GM21786 (cell line): ENCODE results near the gene CCDC171.
"Not testable (repeated sequence)": the region's sequence is repeated elsewhere in the genome, so short reads cannot be mapped to it uniquely, and the experiment has no call there.

ENCODE experiments used
- ATAC-seq: cut with Tn5 transposase; IDR thresholded peaks from one replicate; pipeline ENCODE4 v1.9.1; 2021; ENCODE audit not compliant: unreplicated experiment

CCDC171 gene

GRCh38 chr9:15552636-15553527, at the start of gene CCDC171:
Gene CCDC171 (plus strand): TSS chr9:15553043. CDS start chr9:15564089, 11,046 bp downstream.
- peak; percentile 77 for ATAC-seq

GRCh38 chr9:15505921-15506320, 46.9 kb upstream of the CCDC171 start:
- no peak for ATAC-seq

GRCh38 chr9:15509931-15510788, 42.7 kb upstream of the CCDC171 start:
- ATAC-seq, result peak; percentile 25

GRCh38 chr9:15510789-15511575, 41.9 kb upstream of the CCDC171 start, which contains the start of gene PSIP1:
Gene PSIP1 (minus strand): TSS chr9:15510970. CDS start chr9:15510188, 782 bp downstream.
- ATAC-seq, result peak; percentile 74

GRCh38 chr9:15512204-15512603, 40.6 kb upstream of the CCDC171 start:
- no peak for ATAC-seq

GRCh38 chr9:15512889-15513288, 40.0 kb upstream of the CCDC171 start:
- no peak for ATAC-seq

- no peak for ATAC-seq
Measured at GRCh38 chr9:15513335-15513734, 39.5 kb upstream of the CCDC171 start.

- ATAC-seq, result no peak
Measured at GRCh38 chr9:15519831-15520230, 33.0 kb upstream of the CCDC171 start.

GRCh38 chr9:15521254-15521653, 31.6 kb upstream of the CCDC171 start:
- ATAC-seq, result no peak

- ATAC-seq, result no peak
Measured at GRCh38 chr9:15522130-15522755, 30.6 kb upstream of the CCDC171 start.

- ATAC-seq, result no peak
Measured at GRCh38 chr9:15524845-15525455, 27.9 kb upstream of the CCDC171 start.

GRCh38 chr9:15525958-15526357, 26.9 kb upstream of the CCDC171 start:
- no peak for ATAC-seq

GRCh38 chr9:15527035-15527434, 25.8 kb upstream of the CCDC171 start:
- not testable (repeated sequence) for ATAC-seq

- ATAC-seq, result peak; percentile 87
Measured at GRCh38 chr9:15529566-15530324, 23.1 kb upstream of the CCDC171 start.

- peak; percentile 23 for ATAC-seq
Measured at GRCh38 chr9:15531380-15531779, 21.5 kb upstream of the CCDC171 start.

GRCh38 chr9:15541872-15542271, 11.0 kb upstream of the CCDC171 start:
- ATAC-seq, result no peak

- ATAC-seq, result no peak
Measured at GRCh38 chr9:15542624-15543023, 10.2 kb upstream of the CCDC171 start.

GRCh38 chr9:15543047-15543813, 9.6 kb upstream of the CCDC171 start:
- ATAC-seq, result no peak
